Endodermal cell (in vitro differentiated cells): ENCODE data around the gene MT1G. TPM values are rescaled to one million over a fixed set of nuclear protein-coding genes. Genes with fewer than 3 reads are reported as not detected.

Experiments
- DNase-seq: peaks from one replicate; pipeline ENCODE4 v3.0.0-alpha.2; 2017
- H3K27ac ChIP-seq: 2 replicates; pipeline ENCODE4 v1.5.1; 2013; ENCODE audit warnings: mild to moderate bottlenecking, low read depth, low read length, moderate library complexity
- H3K27me3 ChIP-seq: 2 replicates; pipeline ENCODE4 v1.6.1; 2013; ENCODE audit warnings: mild to moderate bottlenecking, low read length, moderate library complexity; ENCODE audit not compliant: insufficient read depth, control insufficient read depth, poor library complexity, severe bottlenecking
- H3K36me3 ChIP-seq: 2 replicates; pipeline ENCODE4 v1.7.0; 2013; ENCODE audit warnings: mild to moderate bottlenecking, low read length, moderate library complexity; ENCODE audit not compliant: control insufficient read depth, insufficient read depth
- H3K4me1 ChIP-seq: one replicate; pipeline ENCODE4 v1.7.0; 2013; ENCODE audit warnings: low read length; ENCODE audit not compliant: control insufficient read depth, insufficient read depth
- H3K4me3 ChIP-seq: 2 replicates; pipeline ENCODE4 v1.5.1; 2013; ENCODE audit warnings: mild to moderate bottlenecking, low read length, moderate library complexity
- H3K9ac ChIP-seq: 2 replicates; pipeline ENCODE4 v1.6.1; 2013; ENCODE audit warnings: mild to moderate bottlenecking, low read length, moderate library complexity; ENCODE audit not compliant: poor library complexity, severe bottlenecking; ENCODE audit errors: extremely low read depth
- H3K9me3 ChIP-seq: 2 replicates; pipeline ENCODE4 v1.6.1; 2013; ENCODE audit warnings: mild to moderate bottlenecking, low read length, moderate library complexity; ENCODE audit not compliant: control insufficient read depth
- H3K27ac Mint-ChIP-seq: 2 replicates; pipeline ENCODE4 v1.8.0; 2020; ENCODE audit warnings: mixed read lengths
- H3K27me3 Mint-ChIP-seq: 2 replicates; pipeline ENCODE4 v1.8.0; 2021; ENCODE audit warnings: mild to moderate bottlenecking, mixed read lengths; ENCODE audit not compliant: insufficient read depth
- H3K36me3 Mint-ChIP-seq: 2 replicates; pipeline ENCODE4 v1.8.0; 2020; ENCODE audit warnings: low read depth, mixed read lengths
- H3K4me1 Mint-ChIP-seq: 2 replicates; pipeline ENCODE4 v1.8.0; 2020; ENCODE audit warnings: mixed read lengths
- H3K4me3 Mint-ChIP-seq: 2 replicates; pipeline ENCODE4 v1.8.0; 2020; ENCODE audit warnings: mild to moderate bottlenecking, moderate library complexity, mixed read lengths
- H3K9me3 Mint-ChIP-seq: 2 replicates; pipeline ENCODE4 v1.8.0; 2020; ENCODE audit warnings: mild to moderate bottlenecking, mixed read lengths
- CTCF ChIP-seq: fragments of 200-600 bp; sonication (generic); conservative IDR thresholded peaks from 2 replicates; pipeline ENCODE4 v1.5.0; 2021; ENCODE audit warnings: antibody characterized with exemption, mild to moderate bottlenecking
- WGBS, 2 experiments: methylation state at CpG; one replicate each; pipeline versions ENCODE4 v1.1.5 to v1.1.7; 2013; ENCODE audit warnings: missing lambda C conversion rate in 2 of 2, mixed read lengths in 1 of 2; ENCODE audit not compliant: insufficient coverage in 1 of 2, insufficient read length in 1 of 2; 5-methylcytosine and 5-hydroxymethylcytosine counted together
- total RNA-seq, 2 donors: library from RNA; stranded (reverse); fragmentation: NEBNext Ultra II Directional in 1 of 2; extraction: Animal tissue kit (Norgen Biotek cat#: 25700) in 1 of 2; gene quantifications; 2 replicates in 1 of 2; 3 replicates in 1 of 2; pipeline ENCODE4 v1.2.1, GENCODE V29; 2021

The MT1G gene
- total RNA-seq, 2 donors from 2014 or later, result 7.8 TPM; not detected in 1

- peaks cover 70% of the 10 kb centered on the region for H3K27me3 ChIP-seq
- no peak for TF ChIP-seq CTCF
- Mint-ChIP-seq H3K4me1 (peaks cover 22% of the 10 kb centered on the region), H3K36me3 (no peaks in the 10 kb centered on the region), H3K27me3 (peaks cover 82% of the 10 kb centered on the region), H3K9me3 (no peaks in the 10 kb centered on the region), H3K27ac (no peak overlapping the region), H3K4me3 (peak overlapping the region; percentile 63)
- no peaks in the 10 kb centered on the region for H3K4me1 ChIP-seq
- H3K9me3 ChIP-seq, result no peaks in the 10 kb centered on the region
- 12 to 14% methylated on average over 20 to 40 of the region's 41 CpGs for WGBS, 2 experiments
- no peak overlapping the region for H3K27ac ChIP-seq
- DNase-seq, result peak; percentile 85
- no peaks in the 10 kb centered on the region for H3K36me3 ChIP-seq
- H3K9ac ChIP-seq, result no peak overlapping the region
- peak overlapping the region; percentile 59 for H3K4me3 ChIP-seq
Measured at GRCh38 chr16:56617212-56618085, 50.4 kb downstream of the MT1G start.

Other genes with a start within 250 kb of the MT1G start
- gene AMFR, start 242.5 kb downstream of the MT1G start, total RNA-seq, result 10 to 100 TPM; 77.0 to 81.6 TPM
- 100 to 1,000 TPM; 177 to 185 TPM for gene NUDT21, start 216.7 kb downstream of the MT1G start, total RNA-seq
- 10 to 100 TPM; 54.3 to 55.1 TPM for gene OGFOD1, start 216.5 kb downstream of the MT1G start, total RNA-seq
- 10 to 100 TPM; 35.3 to 52.6 TPM for gene BBS2, start 148.0 kb downstream of the MT1G start, total RNA-seq
- gene MT4, start 103.0 kb downstream of the MT1G start, total RNA-seq, result not detected
- not detected for gene MT3, start 78.5 kb downstream of the MT1G start, total RNA-seq
- gene MT2A, start 59.5 kb downstream of the MT1G start, total RNA-seq, result 1 to 10 TPM in 1 of 2 donors, not detected in 1; 6.8 TPM
- 1 to 10 TPM in 1 of 2 donors, not detected in 1; 5.5 TPM for gene MT1E, start 42.3 kb downstream of the MT1G start, total RNA-seq
- gene MT1M, start 35.4 kb downstream of the MT1G start, total RNA-seq, result not detected
- not detected for gene MT1A, start 29.4 kb downstream of the MT1G start, total RNA-seq
- gene MT1B, start 16.2 kb downstream of the MT1G start, total RNA-seq, result not detected
- 1 to 10 TPM in 1 of 2 donors, not detected in 1; 3.4 TPM for gene MT1F, start 10.1 kb downstream of the MT1G start, total RNA-seq
- 1 to 10 TPM in 1 of 2 donors, not detected in 1; 1.6 TPM for gene MT1H, start 1.7 kb upstream of the MT1G start, total RNA-seq
- 1 to 10 TPM; 1.5 to 8.8 TPM for gene MT1X, start 14.4 kb upstream of the MT1G start, total RNA-seq
- 100 to 1,000 TPM; 146 to 149 TPM for gene NUP93, start 62.1 kb upstream of the MT1G start, total RNA-seq
- gene SLC12A3, start 197.1 kb upstream of the MT1G start, total RNA-seq, result not detected